Measurements from ENCODE around the gene IGFBP3. TPM values are rescaled to one million over a fixed set of nuclear protein-coding genes. Genes with fewer than 3 reads are reported as not detected.
A peak's percentile ranks its signal among the peaks of the same experiment; 100 is the strongest.

The IGFBP3 gene, protein sequence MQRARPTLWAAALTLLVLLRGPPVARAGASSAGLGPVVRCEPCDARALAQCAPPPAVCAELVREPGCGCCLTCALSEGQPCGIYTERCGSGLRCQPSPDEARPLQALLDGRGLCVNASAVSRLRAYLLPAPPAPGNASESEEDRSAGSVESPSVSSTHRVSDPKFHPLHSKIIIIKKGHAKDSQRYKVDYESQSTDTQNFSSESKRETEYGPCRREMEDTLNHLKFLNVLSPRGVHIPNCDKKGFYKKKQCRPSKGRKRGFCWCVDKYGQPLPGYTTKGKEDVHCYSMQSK
- 100 to 1,000 TPM in 2 of 4 donors, 10 to 100 TPM in 2; 60.6 to 187 (median 104) TPM for total RNA-seq

DNA sequence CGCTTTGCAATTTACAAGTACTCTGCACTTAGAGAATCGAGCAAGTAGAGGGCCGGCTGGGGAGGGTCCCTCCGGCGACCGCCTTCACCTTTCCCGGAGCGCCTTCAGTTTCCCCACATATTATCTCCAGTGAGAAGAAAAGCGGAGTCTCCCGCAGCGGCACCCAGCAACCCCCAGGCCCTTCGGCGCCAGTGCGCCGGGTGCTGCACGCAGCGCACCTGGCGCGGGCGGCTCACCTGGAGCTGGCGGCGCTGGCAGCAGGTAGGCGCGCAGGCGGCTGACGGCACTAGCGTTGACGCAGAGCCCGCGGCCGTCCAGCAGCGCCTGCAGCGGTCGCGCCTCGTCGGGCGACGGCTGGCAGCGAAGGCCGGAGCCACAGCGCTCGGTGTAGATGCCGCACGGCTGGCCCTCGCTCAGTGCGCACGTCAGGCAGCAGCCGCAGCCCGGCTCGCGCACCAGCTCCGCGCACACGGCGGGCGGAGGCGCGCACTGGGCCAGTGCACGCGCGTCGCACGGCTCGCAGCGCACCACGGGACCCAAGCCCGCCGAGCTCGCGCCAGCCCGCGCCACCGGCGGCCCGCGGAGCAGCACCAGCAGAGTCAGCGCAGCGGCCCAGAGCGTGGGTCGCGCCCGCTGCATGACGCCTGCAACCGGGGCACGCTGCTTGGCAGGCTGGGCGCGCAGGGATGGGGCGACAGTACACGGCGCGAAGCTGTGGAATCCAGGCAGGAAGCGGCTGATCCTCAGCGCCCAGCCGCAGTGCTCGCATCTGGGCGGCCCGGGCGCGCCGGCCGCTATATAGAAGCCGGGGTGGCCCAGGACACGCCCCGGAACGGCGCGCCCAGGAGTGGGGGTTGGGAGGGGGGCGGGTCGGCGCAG is at the start of gene IGFBP3:
TSS of gene IGFBP3 (minus strand) at position 771 of the 879 bp plus-strand sequence. CDS start at position 639, 132 bp downstream.
- intact Hi-C loops (cut with DNase I), result loop anchor here (2.0 kb wide), 1 partner anchor 1168 kb away; no protein-coding TSS in a partner anchor
- Histone ChIP-seq H3K36me3 (peaks cover 0 to 16% (median 0%) of the 10 kb centered on the region in 4 donors), H3K9me3 (no peaks in the 10 kb centered on the region), H3K27me3 (peaks cover 0 to 72% (median 19%) of the 10 kb centered on the region in 4 donors), H3K4me1 (peaks cover 32 to 60% (median 54%) of the 10 kb centered on the region in 4 donors), H3K4me3 (peak within 1 kb of the TSS; percentile 56 to 65 (median 56)), H3K27ac (replicated peaks in 1 of 4) (peak within 1 kb of the TSS in 2 of 4 donors; percentile 24 to 34)
- WGBS, result 3% methylated on average over 10 of the region's 111 CpGs
- TF ChIP-seq, protein P1, sequence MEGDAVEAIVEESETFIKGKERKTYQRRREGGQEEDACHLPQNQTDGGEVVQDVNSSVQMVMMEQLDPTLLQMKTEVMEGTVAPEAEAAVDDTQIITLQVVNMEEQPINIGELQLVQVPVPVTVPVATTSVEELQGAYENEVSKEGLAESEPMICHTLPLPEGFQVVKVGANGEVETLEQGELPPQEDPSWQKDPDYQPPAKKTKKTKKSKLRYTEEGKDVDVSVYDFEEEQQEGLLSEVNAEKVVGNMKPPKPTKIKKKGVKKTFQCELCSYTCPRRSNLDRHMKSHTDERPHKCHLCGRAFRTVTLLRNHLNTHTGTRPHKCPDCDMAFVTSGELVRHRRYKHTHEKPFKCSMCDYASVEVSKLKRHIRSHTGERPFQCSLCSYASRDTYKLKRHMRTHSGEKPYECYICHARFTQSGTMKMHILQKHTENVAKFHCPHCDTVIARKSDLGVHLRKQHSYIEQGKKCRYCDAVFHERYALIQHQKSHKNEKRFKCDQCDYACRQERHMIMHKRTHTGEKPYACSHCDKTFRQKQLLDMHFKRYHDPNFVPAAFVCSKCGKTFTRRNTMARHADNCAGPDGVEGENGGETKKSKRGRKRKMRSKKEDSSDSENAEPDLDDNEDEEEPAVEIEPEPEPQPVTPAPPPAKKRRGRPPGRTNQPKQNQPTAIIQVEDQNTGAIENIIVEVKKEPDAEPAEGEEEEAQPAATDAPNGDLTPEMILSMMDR (IDR thresholded peaks at IDR 0.05), result no peak
- TF ChIP-seq POLR2AphosphoS5 (IDR thresholded peaks at IDR 0.05) (peak; percentile 11 to 13), POLR2A (IDR thresholded peaks at IDR 0.05; ENCODE audit: low read depth) (no peak), EP300 (IDR thresholded peaks at IDR 0.05) (no peak)
- DNase-seq (ENCODE audit: extremely low spot score), result peak; percentile 82

DNA sequence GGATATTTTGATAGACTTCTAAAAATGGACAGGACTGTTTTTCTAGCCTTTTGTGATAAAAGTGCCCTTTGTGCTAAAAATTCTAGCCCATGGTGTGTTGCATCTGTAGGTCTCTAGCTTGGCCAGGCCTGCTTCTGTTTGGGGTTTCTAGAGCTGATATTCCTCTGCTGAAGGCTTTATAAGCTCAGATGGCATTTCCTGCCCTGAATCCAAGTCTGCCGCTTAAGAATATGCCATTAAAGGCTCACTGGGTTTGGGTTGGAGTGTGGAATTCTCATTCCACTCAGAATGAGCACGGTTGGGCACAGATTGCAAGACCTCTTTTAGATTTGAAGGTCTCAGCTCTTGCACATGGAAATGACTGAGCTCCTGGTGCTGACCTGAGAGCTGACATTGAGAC is 49.4 kb upstream of the IGFBP3 start:
- Histone ChIP-seq H3K9me3 (no peaks in the 10 kb centered on the region), H3K36me3 (no peaks in the 10 kb centered on the region), H3K4me1 (peaks cover 0 to 7% (median 3%) of the 10 kb centered on the region in 4 donors), H3K27me3 (no peaks in the 10 kb centered on the region), H3K4me3 (no peak overlapping the region), H3K27ac (replicated peaks in 1 of 4) (no peak overlapping the region)
- DNase-seq (ENCODE audit: extremely low spot score), result peak; percentile 37
- TF ChIP-seq, protein P1 (IDR thresholded peaks at IDR 0.05), result no peak
- TF ChIP-seq EP300 (IDR thresholded peaks at IDR 0.05) (no peak), POLR2AphosphoS5 (IDR thresholded peaks at IDR 0.05) (no peak), POLR2A (IDR thresholded peaks at IDR 0.05; ENCODE audit: low read depth) (no peak)
- intact Hi-C loops (cut with DNase I), result no loop called here
- 89% methylated on average over 2 of the region's 2 CpGs for WGBS

DNA sequence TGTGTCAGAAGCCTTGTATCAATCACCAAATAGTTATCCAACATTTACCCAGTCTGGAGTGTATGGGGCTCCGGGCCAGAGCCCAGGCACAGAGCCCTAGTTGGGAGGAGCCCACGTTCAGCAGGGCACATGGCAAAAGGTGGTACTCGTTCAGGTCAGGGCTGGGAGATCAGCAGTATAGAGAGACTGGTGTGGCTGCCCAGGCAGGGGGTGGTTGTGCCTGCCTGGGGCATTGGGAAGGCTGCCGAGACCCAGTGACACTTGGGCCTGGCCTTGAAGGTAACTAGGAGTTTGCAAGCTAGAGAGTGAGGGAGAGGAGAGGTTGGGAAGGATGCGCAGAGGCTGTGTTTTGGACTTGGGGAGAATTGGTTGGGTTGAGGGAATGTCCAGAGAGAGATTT is 48.9 kb upstream of the IGFBP3 start:
- peaks cover 0 to 7% (median 3%) of the 10 kb centered on the region in 4 donors for H3K4me1 ChIP-seq
- H3K27ac ChIP-seq (replicated peaks in 1 of 4), result no peak overlapping the region
- H3K27me3 ChIP-seq, result no peaks in the 10 kb centered on the region
- peak; percentile 80 for DNase-seq (ENCODE audit: extremely low spot score)
- H3K36me3 ChIP-seq, result no peaks in the 10 kb centered on the region
- 87% methylated on average over 5 of the region's 5 CpGs for WGBS
- H3K9me3 ChIP-seq, result no peaks in the 10 kb centered on the region
- TF ChIP-seq, protein P1 (IDR thresholded peaks at IDR 0.05), result no peak
- no peak for TF ChIP-seq EP300 (IDR thresholded peaks at IDR 0.05)
- TF ChIP-seq POLR2AphosphoS5 (IDR thresholded peaks at IDR 0.05), result no peak
- TF ChIP-seq POLR2A (IDR thresholded peaks at IDR 0.05; ENCODE audit: low read depth), result no peak
- intact Hi-C loops (cut with DNase I), result no loop called here
- no peak overlapping the region for H3K4me3 ChIP-seq

DNA sequence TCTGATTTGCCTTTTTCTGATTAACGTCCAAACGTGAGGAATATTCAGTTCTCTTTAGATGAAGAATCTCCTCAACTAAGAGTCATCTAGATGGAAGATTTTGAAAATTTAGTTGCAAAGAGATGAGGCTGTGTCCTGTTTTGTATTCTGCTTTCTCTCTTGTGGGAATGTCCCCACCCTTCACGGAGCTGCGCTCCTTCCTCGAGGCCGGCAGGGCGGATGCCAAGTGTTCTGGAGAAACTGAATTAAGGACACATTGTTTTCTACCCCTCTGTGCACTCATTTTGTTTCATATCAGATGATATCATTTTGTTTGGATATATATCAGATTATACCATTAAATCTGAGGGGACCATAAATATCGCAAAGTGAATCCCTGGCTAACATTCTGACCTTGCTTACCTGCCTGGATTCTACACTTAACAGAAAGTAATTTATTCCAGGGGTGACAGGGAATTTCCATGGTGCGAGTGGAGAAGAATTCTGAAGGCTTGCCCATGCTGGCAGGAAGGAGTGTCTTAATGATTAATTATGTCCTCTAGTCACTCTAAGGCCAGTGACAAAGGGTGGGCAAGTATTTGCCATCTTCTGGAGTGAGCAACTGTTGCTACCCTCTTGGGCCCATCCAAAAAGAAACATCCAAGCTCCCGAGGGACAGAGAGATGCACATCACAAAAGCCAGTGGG is 47.9 kb upstream of the IGFBP3 start:
- TF ChIP-seq POLR2AphosphoS5 (IDR thresholded peaks at IDR 0.05) (no peak), EP300 (IDR thresholded peaks at IDR 0.05) (no peak), POLR2A (IDR thresholded peaks at IDR 0.05; ENCODE audit: low read depth) (no peak)
- TF ChIP-seq, protein P1 (IDR thresholded peaks at IDR 0.05), result no peak
- no peak overlapping the region for H3K27ac ChIP-seq (replicated peaks in 1 of 4)

More for the DNA sequence above, 47.9 kb upstream of the IGFBP3 start:
- Histone ChIP-seq H3K27me3 (no peaks in the 10 kb centered on the region), H3K4me3 (no peak overlapping the region), H3K36me3 (no peaks in the 10 kb centered on the region), H3K9me3 (no peaks in the 10 kb centered on the region), H3K4me1 (no peaks in the 10 kb centered on the region)
- WGBS, result 87% methylated on average over 10 of the region's 10 CpGs
- DNase-seq (ENCODE audit: extremely low spot score), result peak; percentile 77
- intact Hi-C loops (cut with DNase I), result no loop called here

Data from esophagus muscularis mucosa (tissue), 4 donors.